GM12891 (cell line): ENCODE measurements around the gene NELFA.

Source experiments
- PAX5 ChIP-seq: IDR thresholded peaks from 2 replicates; pipeline ENCODE4 v1.6.1; 2011; ENCODE audit warnings: low read length, moderate library complexity, mild to moderate bottlenecking; ENCODE audit not compliant: insufficient read depth, severe bottlenecking
- POLR2A ChIP-seq: IDR thresholded peaks from 2 replicates; pipeline ENCODE4 v1.6.1; 2011; ENCODE audit warnings: low read depth, low read length, control low read depth
- POLR2AphosphoS5 ChIP-seq: IDR thresholded peaks from 2 replicates; pipeline ENCODE4 v1.6.1; 2011; ENCODE audit warnings: low read depth, low read length, control low read depth
- POU2F2 ChIP-seq: IDR thresholded peaks from 2 replicates; pipeline ENCODE4 v1.6.1; 2011; ENCODE audit warnings: low read depth, mild to moderate bottlenecking, control low read depth, low read length, moderate library complexity
- SPI1 ChIP-seq: IDR thresholded peaks from 2 replicates; pipeline ENCODE4 v1.6.1; 2011; ENCODE audit warnings: low read depth, low read length, control low read depth
- TAF1 ChIP-seq: IDR thresholded peaks from 2 replicates; pipeline ENCODE4 v1.6.1; 2011; ENCODE audit warnings: low read depth, low read length, control low read depth

GRCh38 chr4:1962980-1963379 is 45.8 kb downstream of the NELFA start:
- no peak for TF ChIP-seq POLR2A
- TF ChIP-seq POLR2AphosphoS5 = no peak
- no peak for TF ChIP-seq TAF1
- no peak for TF ChIP-seq SPI1
- TF ChIP-seq POU2F2 = no peak
- no peak for TF ChIP-seq PAX5
